HG03139 (cell line): Measurements from ENCODE around the gene RPUSD1.

Source experiments
- ATAC-seq: cut with Tn5 transposase; IDR thresholded peaks from one replicate; pipeline ENCODE4 v1.9.1; 2021; ENCODE audit not compliant: unreplicated experiment

The RPUSD1 gene

DNA sequence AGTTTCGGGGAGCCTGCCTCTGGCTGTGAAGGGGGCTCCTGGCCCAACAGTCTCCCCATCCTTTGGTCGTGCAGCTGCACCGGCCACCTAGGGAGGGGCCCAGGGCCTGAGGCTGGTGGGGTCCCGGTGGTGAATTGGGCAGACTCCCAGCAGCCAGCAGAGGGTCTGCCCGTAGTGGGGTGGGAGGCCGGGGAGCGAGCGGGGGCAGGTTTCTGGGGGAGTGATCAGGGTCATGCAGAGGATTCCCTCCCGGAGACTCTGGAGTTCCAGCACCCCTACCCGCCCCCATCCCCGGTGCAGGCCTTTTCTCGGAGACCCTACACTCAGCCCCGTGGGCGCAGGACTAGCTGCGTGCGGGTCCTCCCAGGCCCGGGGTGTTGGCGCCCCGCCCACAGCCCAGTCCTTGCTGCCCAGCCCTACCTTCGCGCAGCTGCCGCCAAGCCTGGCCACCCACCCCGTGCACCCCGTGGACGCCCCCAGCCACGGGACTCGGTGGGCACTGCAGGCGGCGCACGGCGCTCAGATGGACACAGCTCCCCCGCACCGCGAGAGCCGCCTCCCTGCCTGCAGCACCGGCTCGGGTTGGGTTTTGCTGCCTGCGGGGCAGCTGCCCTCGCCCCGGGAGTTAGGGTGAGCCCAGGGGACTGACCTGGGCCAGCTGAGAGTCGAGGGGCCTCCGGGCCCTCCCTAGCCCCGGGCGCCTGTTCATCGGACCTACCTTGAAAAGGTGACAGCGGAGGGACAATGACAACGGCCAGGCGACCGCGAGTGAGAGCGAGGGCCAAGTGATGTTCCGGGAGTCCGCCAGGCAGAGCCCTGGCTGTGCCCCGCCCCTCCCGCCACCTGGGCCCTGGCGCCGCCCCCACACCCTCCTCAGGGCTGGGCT lies 12.0 kb upstream of the RPUSD1 start, which contains the start of gene GNG13:
Gene GNG13, minus strand, starts transcription at position 787 of the 886 bp plus-strand sequence. CDS start 1,657 bp downstream, outside the sequence.
- ATAC-seq: no peak

DNA sequence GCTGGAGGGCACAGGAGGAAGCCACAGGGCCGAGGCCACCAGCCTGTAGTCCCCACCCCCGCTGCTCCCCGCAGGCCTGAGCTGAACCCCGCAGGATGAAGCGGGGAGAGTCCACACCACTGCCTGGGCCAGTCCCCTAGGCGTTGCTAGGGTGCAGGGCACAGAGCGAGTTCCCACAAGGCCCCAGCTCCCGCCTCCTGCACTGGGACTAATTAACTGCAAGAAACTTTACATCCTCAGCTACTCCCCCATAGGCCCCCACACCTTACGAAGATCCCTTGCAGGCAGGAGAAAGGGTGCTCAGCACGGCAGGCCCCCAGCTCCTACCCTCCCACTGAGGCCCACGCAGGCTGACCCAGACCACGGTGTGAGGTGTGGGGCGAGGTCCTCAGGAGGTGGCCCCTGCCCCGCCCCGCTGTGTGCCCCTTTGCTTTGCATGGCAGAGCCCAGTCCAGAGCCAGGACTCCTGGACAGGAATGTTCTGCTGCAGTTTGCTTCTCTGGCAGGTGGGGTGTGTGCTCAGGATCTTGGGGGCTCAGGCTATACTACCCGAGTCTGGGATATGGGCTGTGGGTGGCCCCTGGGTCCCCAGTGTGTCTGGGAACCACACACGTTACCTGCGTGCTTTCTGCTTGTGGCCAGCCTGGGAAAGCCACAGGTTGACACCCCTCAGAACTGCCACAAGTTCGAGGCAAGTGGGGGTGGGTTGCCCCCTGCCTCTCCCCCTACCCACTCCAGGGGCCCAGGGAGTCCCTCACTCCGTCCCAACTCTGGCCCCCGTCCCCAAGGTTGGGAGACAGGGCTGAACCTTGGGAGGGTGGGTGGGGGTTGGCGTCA lies 11.1 kb upstream of the RPUSD1 start:
- ATAC-seq: no peak

DNA sequence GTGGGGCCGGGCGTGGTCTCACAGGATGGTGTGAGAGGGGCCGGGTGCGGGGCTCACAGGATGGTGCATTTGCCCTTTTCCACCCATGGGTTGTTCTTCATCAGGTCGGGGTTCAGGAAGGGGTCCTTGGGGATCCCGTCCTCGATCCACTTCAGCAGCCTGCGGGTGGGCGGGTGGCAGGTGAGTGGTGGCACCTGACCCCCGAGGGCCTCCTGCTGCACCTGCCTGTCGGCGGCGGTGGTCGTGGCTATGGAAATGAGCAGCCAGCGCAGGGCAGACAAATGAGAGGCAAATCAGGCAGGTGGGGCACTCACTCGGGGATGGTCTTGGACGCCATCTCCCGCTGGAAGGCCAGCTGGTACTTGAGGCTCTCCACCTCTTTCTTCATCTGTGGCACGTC lies 10.5 kb upstream of the RPUSD1 start:
- no peak for ATAC-seq

- no peak for ATAC-seq
Observed at GRCh38 chr16:797686-798085, 9.5 kb upstream of the RPUSD1 start.

DNA sequence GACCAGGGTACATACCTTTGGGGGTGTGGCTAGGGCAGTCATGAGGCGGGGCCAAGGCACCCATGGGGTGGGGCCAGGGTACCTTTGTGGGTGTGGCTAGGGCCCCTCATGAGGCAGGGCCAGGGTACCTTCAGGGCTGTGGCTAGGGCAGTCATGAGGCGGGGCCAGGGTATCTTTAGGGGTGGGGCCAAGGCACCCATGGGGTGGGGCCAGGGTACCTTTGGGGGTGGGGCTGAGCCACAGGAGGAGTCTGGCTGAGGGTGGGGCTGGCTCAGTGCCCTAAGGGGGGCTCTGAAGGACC lies 8.9 kb upstream of the RPUSD1 start:
- ATAC-seq: no peak

GRCh38 chr16:796296-797119 lies 8.3 kb upstream of the RPUSD1 start:
- no peak for ATAC-seq

- ATAC-seq: no peak
Observed at GRCh38 chr16:795580-796229, 7.5 kb upstream of the RPUSD1 start.

GRCh38 chr16:794853-795466 lies 6.8 kb upstream of the RPUSD1 start:
- ATAC-seq: no peak

GRCh38 chr16:794091-794822 lies 6.1 kb upstream of the RPUSD1 start:
- no peak for ATAC-seq

DNA sequence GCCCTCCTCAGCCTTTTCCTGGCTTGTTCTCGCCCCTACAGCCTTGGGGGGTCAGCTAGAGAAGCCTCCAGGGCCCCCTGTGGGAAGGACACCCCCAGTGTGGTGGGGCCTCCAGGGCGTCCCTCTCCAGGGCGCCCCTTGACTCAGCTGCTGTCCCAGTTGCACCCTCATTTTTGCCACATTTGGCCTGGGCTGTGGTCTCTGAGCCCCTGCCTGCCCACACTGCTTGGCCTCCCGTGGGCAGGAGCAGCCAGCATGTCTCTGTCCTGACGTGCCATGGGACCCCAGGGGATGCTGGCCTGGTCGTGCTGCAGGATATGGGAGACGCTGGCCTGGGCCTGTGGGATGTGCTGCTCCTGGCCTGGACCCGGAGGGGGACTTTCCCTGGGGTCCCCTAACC lies 5.2 kb upstream of the RPUSD1 start:
- no peak for ATAC-seq

DNA sequence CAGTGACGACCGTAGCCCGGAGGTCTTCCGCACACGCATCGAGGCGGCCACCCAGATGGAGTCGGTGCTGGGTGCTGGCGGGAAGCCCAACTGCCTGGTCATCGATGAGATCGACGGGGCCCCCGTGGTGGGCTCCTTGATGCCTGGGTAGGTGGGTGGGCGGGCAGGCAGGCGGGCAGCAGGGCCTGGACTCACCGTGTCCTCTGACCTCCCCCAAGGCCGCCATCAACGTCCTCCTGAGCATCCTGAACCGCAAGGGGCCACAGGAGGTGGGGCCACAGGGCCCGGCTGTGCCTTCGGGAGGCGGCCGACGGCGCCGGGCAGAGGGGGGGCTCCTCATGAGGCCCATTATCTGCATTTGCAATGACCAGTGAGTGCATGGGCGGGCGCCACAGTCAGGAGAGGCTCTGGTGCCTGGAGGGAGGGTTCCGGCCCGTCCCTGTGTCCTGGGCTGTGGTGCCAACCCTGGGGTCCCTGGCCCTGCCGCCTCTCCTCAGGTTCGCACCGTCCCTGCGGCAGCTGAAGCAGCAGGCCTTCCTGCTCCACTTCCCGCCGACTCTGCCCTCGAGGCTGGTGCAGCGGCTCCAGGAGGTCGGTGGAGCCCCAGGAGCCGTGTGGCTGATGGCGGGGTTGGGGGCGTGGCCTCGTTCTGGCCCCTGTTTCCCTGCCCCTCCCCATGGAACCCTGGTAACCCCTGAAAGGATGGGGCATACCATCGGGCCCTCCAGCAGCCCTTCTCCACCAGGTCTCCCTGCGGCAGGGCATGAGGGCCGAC lies 4.2 kb upstream of the RPUSD1 start:
- ATAC-seq: no peak

- ATAC-seq: no peak
Observed at GRCh38 chr16:791131-791530, 3.0 kb upstream of the RPUSD1 start.

DNA sequence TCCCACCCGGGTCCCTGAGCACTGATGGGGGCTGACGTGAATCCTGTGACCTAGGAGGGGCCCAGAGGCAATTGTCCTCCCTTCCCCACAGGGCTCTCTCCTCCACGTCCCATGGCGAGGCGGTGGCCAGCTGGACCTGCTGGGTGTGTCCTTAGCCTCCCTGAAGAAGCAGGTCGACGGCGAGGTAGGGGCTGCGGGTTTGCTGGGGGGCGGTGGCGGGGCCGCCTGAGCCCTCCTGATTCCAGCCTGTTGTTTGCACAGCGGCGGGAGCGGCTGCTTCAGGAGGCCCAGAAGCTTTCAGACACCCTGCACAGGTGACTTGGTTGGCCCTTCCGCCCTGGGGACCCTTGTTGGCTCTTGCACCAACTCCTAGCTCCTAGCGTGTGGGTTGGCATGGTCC lies 1.9 kb upstream of the RPUSD1 start:
- ATAC-seq: no peak

DNA sequence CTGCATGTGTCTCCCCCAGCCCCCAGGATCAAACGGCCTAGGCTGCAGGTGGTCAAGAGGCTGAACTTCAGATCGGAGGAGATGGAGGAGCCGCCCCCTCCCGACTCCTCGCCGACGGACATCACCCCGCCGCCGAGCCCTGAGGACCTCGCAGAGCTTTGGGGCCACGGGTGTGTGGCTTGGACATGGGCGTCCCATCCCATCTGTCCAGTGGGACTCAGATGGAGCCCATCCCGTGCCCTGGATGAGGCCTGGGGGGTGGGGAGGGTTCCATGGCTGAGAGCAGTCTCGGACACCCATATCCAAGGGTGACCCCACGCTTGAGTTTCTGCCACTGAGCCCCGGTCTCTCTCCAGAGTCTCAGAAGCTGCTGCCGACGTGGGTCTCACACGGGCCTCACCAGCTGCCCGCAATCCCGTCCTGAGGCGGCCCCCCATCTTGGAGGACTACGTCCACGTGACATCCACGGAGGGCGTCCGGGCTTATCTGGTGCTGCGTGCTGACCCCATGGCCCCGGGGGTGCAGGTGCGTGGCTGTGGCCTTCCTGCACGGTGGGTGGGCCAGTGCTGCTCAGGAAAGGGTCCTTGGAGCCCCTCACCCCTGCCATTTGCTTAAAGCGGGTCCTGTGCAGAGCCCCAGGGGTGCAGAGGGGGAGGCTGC lies 1.1 kb upstream of the RPUSD1 start:
- ATAC-seq: no peak

DNA sequence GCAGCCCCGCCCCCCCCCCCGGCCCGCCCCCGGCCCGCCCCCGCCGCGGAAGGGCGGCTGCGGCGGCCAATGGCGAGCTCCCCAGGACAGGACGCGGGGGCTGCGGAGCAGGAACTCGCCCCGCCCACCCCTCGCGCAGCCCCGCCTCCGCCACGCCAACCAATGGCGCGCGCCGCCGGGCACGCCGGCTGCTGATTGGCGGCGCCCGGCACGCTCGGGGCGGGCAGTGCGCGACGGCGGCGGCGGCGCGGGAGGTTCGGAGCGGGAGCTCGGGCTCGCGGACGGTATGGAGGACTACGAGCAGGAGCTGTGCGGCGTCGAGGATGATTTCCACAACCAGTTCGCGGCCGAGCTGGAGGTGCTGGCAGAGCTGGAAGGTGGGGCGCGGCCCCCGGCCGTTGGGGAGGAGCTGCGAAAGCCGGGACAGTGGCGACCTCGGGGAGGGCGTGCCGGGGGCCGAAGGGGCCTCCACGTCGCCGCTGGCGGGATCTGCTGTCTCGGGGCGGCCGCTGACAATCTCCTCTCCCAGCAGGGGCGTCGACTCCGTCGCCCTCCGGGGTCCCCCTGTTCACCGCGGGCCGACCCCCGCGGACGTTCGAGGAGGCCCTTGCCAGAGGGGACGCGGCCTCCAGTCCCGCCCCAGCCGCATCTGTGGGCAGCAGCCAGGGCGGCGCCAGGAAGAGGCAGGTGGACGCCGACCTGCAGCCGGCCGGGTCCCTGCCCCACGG lies 382 bp upstream of the RPUSD1 start, which contains the start of gene CHTF18:
Gene CHTF18, plus strand, starts transcription at position 222 of the 728 bp plus-strand sequence. Its CDS starts 65 bp downstream, at position 287.
- peak; percentile 60 for ATAC-seq

GRCh38 chr16:787321-787966 lies 737 bp downstream of the RPUSD1 start:
- no peak for ATAC-seq
